CD4-positive, alpha-beta T cell treated with Interferon alpha-2 for 1 hour (primary cell): ENCODE measurements around the gene SLC17A2.
"Not testable (repeated sequence)": the region's sequence is repeated elsewhere in the genome, so short reads cannot be mapped to it uniquely, and the experiment has no call there.

Experiments
- DNase-seq, 2 donors: peaks; one replicate each; pipeline ENCODE4 v3.0.0-alpha.2; 2020 to 2022

The SLC17A2 gene

GRCh38 chr6:25951296-25952032, 21.0 kb upstream of the SLC17A2 start:
- DNase-seq = no peak

GRCh38 chr6:25950297-25950696, 19.8 kb upstream of the SLC17A2 start:
- DNase-seq = no peak

- DNase-seq = no peak
These were observed 19.2 kb upstream of the SLC17A2 start for GRCh38 chr6:25949695-25950094.

- not testable (repeated sequence) for DNase-seq
These were observed 17.0 kb upstream of the SLC17A2 start for GRCh38 chr6:25947492-25947891.

GRCh38 chr6:25946631-25947030, 16.1 kb upstream of the SLC17A2 start:
- no peak for DNase-seq

GRCh38 chr6:25945738-25946137, 15.2 kb upstream of the SLC17A2 start:
- not testable (repeated sequence) for DNase-seq

- no peak for DNase-seq
These were observed 14.4 kb upstream of the SLC17A2 start for GRCh38 chr6:25944688-25945574.

- no peak for DNase-seq
These were observed 13.4 kb upstream of the SLC17A2 start for GRCh38 chr6:25943887-25944286.

- peak in 1 of 2 donors; percentile 58 for DNase-seq
These were observed 12.2 kb upstream of the SLC17A2 start for GRCh38 chr6:25942561-25943147.

- no peak for DNase-seq
These were observed 9.1 kb upstream of the SLC17A2 start for GRCh38 chr6:25939593-25939992.

- no peak for DNase-seq
These were observed 5.5 kb upstream of the SLC17A2 start for GRCh38 chr6:25935953-25936352.

GRCh38 chr6:25934735-25935313, 4.3 kb upstream of the SLC17A2 start:
- no peak for DNase-seq

GRCh38 chr6:25934156-25934555, 3.7 kb upstream of the SLC17A2 start:
- no peak for DNase-seq

GRCh38 chr6:25931411-25931709, 869 bp upstream of the SLC17A2 start:
- DNase-seq = no peak

- DNase-seq = not testable (repeated sequence)
These were observed 706 bp downstream of the SLC17A2 start for GRCh38 chr6:25929785-25930184.

- no peak for DNase-seq
These were observed 1.7 kb downstream of the SLC17A2 start for GRCh38 chr6:25928562-25929324.

GRCh38 chr6:25927756-25928216, 2.7 kb downstream of the SLC17A2 start:
- DNase-seq = no peak

- no peak for DNase-seq
These were observed 3.3 kb downstream of the SLC17A2 start for GRCh38 chr6:25927178-25927577.

GRCh38 chr6:25925876-25926275, 4.6 kb downstream of the SLC17A2 start:
- no peak for DNase-seq

GRCh38 chr6:25922301-25922700, 8.2 kb downstream of the SLC17A2 start:
- DNase-seq = no peak

GRCh38 chr6:25921525-25922203, 8.8 kb downstream of the SLC17A2 start:
- no peak for DNase-seq

GRCh38 chr6:25919657-25920056, 10.8 kb downstream of the SLC17A2 start:
- no peak for DNase-seq
